OCI-LY1 (cell line): ENCODE measurements around the gene FAM24B.

Experiments
- EZH2 ChIP-seq: fragments of 200-600 bp; sonication (generic), shearing (Covaris generic); IDR thresholded peaks from 2 replicates; pipeline ENCODE4 v1.8.0; 2017; ENCODE audit warnings: borderline replicate concordance, mixed run types, mild to moderate bottlenecking, antibody characterized with exemption, low read length, moderate library complexity, mixed read lengths
- TF ChIP-seq, protein P1 (sequence below): fragments of 200-600 bp; sonication (generic), shearing (Covaris generic); IDR thresholded peaks from 2 replicates; pipeline ENCODE4 v1.5.1; 2017; ENCODE audit warnings: mild to moderate bottlenecking, antibody characterized with exemption, low read length, moderate library complexity, mixed read lengths

DNA sequence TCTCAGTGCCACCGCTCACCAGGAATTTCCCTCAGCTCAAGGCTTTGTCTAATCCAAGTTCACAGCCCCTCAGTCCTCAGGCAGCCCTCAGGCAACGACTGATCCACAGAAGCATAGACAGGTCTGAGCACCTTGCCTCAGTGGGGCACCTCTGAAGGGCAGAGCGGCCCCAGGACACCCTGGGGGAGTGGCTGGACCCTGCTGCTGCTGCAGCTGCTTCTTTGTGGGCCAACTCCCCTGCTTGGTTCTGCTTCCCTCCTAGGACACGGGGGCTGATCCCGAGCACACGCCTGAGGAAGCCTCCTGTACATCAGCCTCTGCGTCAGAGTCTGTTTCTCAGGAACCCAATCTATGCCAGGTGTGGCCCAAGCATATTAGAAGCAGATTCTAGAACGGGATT lies 49.9 kb downstream of the FAM24B start:
- TF ChIP-seq, protein P1, sequence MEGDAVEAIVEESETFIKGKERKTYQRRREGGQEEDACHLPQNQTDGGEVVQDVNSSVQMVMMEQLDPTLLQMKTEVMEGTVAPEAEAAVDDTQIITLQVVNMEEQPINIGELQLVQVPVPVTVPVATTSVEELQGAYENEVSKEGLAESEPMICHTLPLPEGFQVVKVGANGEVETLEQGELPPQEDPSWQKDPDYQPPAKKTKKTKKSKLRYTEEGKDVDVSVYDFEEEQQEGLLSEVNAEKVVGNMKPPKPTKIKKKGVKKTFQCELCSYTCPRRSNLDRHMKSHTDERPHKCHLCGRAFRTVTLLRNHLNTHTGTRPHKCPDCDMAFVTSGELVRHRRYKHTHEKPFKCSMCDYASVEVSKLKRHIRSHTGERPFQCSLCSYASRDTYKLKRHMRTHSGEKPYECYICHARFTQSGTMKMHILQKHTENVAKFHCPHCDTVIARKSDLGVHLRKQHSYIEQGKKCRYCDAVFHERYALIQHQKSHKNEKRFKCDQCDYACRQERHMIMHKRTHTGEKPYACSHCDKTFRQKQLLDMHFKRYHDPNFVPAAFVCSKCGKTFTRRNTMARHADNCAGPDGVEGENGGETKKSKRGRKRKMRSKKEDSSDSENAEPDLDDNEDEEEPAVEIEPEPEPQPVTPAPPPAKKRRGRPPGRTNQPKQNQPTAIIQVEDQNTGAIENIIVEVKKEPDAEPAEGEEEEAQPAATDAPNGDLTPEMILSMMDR, result no peak
- TF ChIP-seq EZH2, result no peak
